Type B pancreatic cell (in vitro differentiated cells): ENCODE data around the gene SNAI3. TPM values are rescaled to one million over a fixed set of nuclear protein-coding genes. Genes with fewer than 3 reads are reported as not detected.

Source experiments
- DNase-seq: peaks from one replicate; pipeline ENCODE4 v3.0.0; 2021; ENCODE audit warnings: mixed read lengths; ENCODE audit not compliant: unreplicated experiment; ENCODE audit errors: extremely low spot score
- H3K27ac Mint-ChIP-seq: 2 replicates; pipeline ENCODE4 v1.8.0; 2021; ENCODE audit warnings: mild to moderate bottlenecking, mixed read lengths
- H3K27me3 Mint-ChIP-seq: 2 replicates; pipeline ENCODE4 v1.8.0; 2021; ENCODE audit warnings: mixed read lengths
- H3K36me3 Mint-ChIP-seq: 2 replicates; pipeline ENCODE4 v1.8.0; 2021; ENCODE audit warnings: mixed read lengths
- H3K4me1 Mint-ChIP-seq: one replicate; pipeline ENCODE4 v1.8.0; 2021; ENCODE audit warnings: mixed read lengths; ENCODE audit not compliant: unreplicated experiment
- H3K4me3 Mint-ChIP-seq: 2 replicates; pipeline ENCODE4 v1.8.0; 2021; ENCODE audit warnings: mild to moderate bottlenecking, mixed read lengths
- H3K9me3 Mint-ChIP-seq: 2 replicates; pipeline ENCODE4 v1.8.0; 2021; ENCODE audit warnings: mixed read lengths
- CTCF ChIP-seq: fragments of 200-600 bp; sonication (generic); conservative IDR thresholded peaks from 2 replicates; pipeline ENCODE4 v1.5.0; 2021; ENCODE audit warnings: antibody characterized with exemption, mild to moderate bottlenecking
- total RNA-seq: library from RNA; stranded (reverse); gene quantifications from 2 replicates; pipeline ENCODE4 v1.2.1, GENCODE V29; 2021; ENCODE audit warnings: low replicate concordance

Gene SNAI3
- total RNA-seq, 1 donor from 2014 or later, result 0.68 TPM

- Mint-ChIP-seq H3K4me3 (peak overlapping the region; percentile 88), H3K4me1 (peaks cover 16% of the 10 kb centered on the region), H3K27me3 (no peaks in the 10 kb centered on the region), H3K36me3 (no peaks in the 10 kb centered on the region), H3K9me3 (no peaks in the 10 kb centered on the region), H3K27ac (peak overlapping the region; percentile 72)
- no peak for DNase-seq
- no peak for TF ChIP-seq CTCF
Measured at GRCh38 chr16:88705801-88706228, 19.5 kb upstream of the SNAI3 start.

- DNase-seq, result no peak
- Mint-ChIP-seq H3K36me3 (no peaks in the 10 kb centered on the region), H3K27me3 (no peaks in the 10 kb centered on the region), H3K27ac (peak overlapping the region; percentile 72), H3K4me3 (peak overlapping the region; percentile 88), H3K9me3 (no peaks in the 10 kb centered on the region), H3K4me1 (peaks cover 16% of the 10 kb centered on the region)
- no peak for TF ChIP-seq CTCF
Measured at GRCh38 chr16:88705076-88705684, 18.9 kb upstream of the SNAI3 start.

GRCh38 chr16:88703486-88704309 lies 17.4 kb upstream of the SNAI3 start:
- Mint-ChIP-seq H3K9me3 (no peaks in the 10 kb centered on the region), H3K36me3 (no peaks in the 10 kb centered on the region), H3K27ac (peak overlapping the region; percentile 46), H3K27me3 (no peaks in the 10 kb centered on the region), H3K4me3 (peak overlapping the region; percentile 71), H3K4me1 (peaks cover 16% of the 10 kb centered on the region)
- no peak for TF ChIP-seq CTCF
- no peak for DNase-seq

GRCh38 chr16:88702371-88703210 lies 16.3 kb upstream of the SNAI3 start:
- no peak for DNase-seq
- H3K27me3 Mint-ChIP-seq, result no peaks in the 10 kb centered on the region
- TF ChIP-seq CTCF, result no peak
- H3K9me3 Mint-ChIP-seq, result no peaks in the 10 kb centered on the region
- H3K4me3 Mint-ChIP-seq, result peak overlapping the region; percentile 4
- peaks cover 15% of the 10 kb centered on the region for H3K4me1 Mint-ChIP-seq
- no peaks in the 10 kb centered on the region for H3K36me3 Mint-ChIP-seq
- H3K27ac Mint-ChIP-seq, result no peak overlapping the region

- H3K4me3 Mint-ChIP-seq, result no peak overlapping the region
- H3K36me3 Mint-ChIP-seq, result no peaks in the 10 kb centered on the region
- peaks cover 8% of the 10 kb centered on the region for H3K4me1 Mint-ChIP-seq
Measured at GRCh38 chr16:88701581-88702370, 15.5 kb upstream of the SNAI3 start.

More at GRCh38 chr16:88701581-88702370, 15.5 kb upstream of the SNAI3 start:
- no peak for DNase-seq
- Mint-ChIP-seq H3K27me3 (no peaks in the 10 kb centered on the region), H3K9me3 (no peaks in the 10 kb centered on the region), H3K27ac (no peak overlapping the region)
- no peak for TF ChIP-seq CTCF
